DOHH2 (cell line): ENCODE measurements around the gene MYO1A.

ENCODE experiments used
- CTCF ChIP-seq: fragments of 200-600 bp; sonication (generic); IDR thresholded peaks from one replicate; pipeline ENCODE4 v1.5.1; 2014; ENCODE audit warnings: antibody characterized with exemption, mild to moderate bottlenecking, low read depth, low read length; ENCODE audit not compliant: poor library complexity, severe bottlenecking
- EZH2phosphoT487 ChIP-seq: fragments of 200-600 bp; sonication (generic); IDR thresholded peaks from 2 replicates; pipeline ENCODE4 v1.6.1; 2017; ENCODE audit warnings: borderline replicate concordance, mild to moderate bottlenecking, antibody characterized with exemption, low read length, moderate library complexity, mixed read lengths

GRCh38 chr12:57090924-57091637, 41.2 kb upstream of the MYO1A start:
- TF ChIP-seq CTCF: no peak
- no peak for TF ChIP-seq EZH2phosphoT487
